HEK293 (cell line): ENCODE results near the gene TRDMT1.

ENCODE experiments used
- CTCF ChIA-PET: fragments of 350-600 bp; formaldehyde crosslinking; extraction: SDS; loops from one replicate; lab custom pipeline; 2021; ENCODE audit warnings: antibody characterized with exemption; lab: Yijun Ruan, JAX
- POLR2A ChIA-PET: fragments of 300-600 bp; formaldehyde crosslinking; extraction: SDS; loops from one replicate; lab custom pipeline; 2020; ENCODE audit warnings: antibody characterized with exemption, inconsistent platforms; lab: Yijun Ruan, JAX
- H3K27ac ChIP-seq: fragments of 200-500 bp; sonication (Bioruptor generic); 2 replicates; pipeline ENCODE4 v1.5.1; 2014; ENCODE audit warnings: low read depth, low read length, control low read depth, inconsistent platforms; ENCODE audit errors: extremely low read depth
- H3K36me3 ChIP-seq, 2 experiments: fragments of 200-500 bp in 1 of 2; sonication (Bioruptor generic) in 1 of 2; 1 replicate in 1 of 2; 2 replicates in 1 of 2; pipeline ENCODE4 v1.5.1; 2014 to 2017; ENCODE audit warnings: inconsistent platforms in 2 of 2, low read length in 2 of 2; ENCODE audit not compliant: control insufficient read depth in 2 of 2, insufficient read depth in 1 of 2
- H3K4me1 ChIP-seq: fragments of 200-500 bp; sonication (Bioruptor generic); 2 replicates; pipeline ENCODE4 v1.5.1; 2014; ENCODE audit warnings: mild to moderate bottlenecking, low read length, inconsistent platforms; ENCODE audit not compliant: control insufficient read depth, insufficient read depth
- H3K4me3 ChIP-seq: 2 replicates; pipeline ENCODE4 v1.5.1; 2011; ENCODE audit warnings: low read depth, mild to moderate bottlenecking, control low read depth, low read length, moderate library complexity
- H3K9me3 ChIP-seq: fragments of 200-500 bp; sonication (Bioruptor generic); 2 replicates; pipeline ENCODE4 v1.5.1; 2014; ENCODE audit warnings: low read depth, low read length, inconsistent platforms; ENCODE audit not compliant: control insufficient read depth, insufficient read depth
- YY1 ChIP-seq: fragments of 450-650 bp; formaldehyde crosslinking; IDR thresholded peaks from 2 replicates; pipeline ENCODE4 v1.5.1; 2018; ENCODE audit warnings: missing biosample characterization, missing genetic modification characterization
- YY2 ChIP-seq: fragments of 450-650 bp; formaldehyde crosslinking; IDR thresholded peaks from 2 replicates; pipeline ENCODE4 v1.5.1; 2016; ENCODE audit warnings: missing biosample characterization, missing genetic modification characterization
- ZBTB7A ChIP-seq: fragments of 450-650 bp; formaldehyde crosslinking; IDR thresholded peaks from 2 replicates; pipeline ENCODE4 v1.5.1; 2016; ENCODE audit warnings: low read depth, missing biosample characterization, missing genetic modification characterization
- ZEB2 ChIP-seq: fragments of 450-650 bp; formaldehyde crosslinking; IDR thresholded peaks from 2 replicates; pipeline ENCODE4 v1.5.1; 2016; ENCODE audit warnings: missing biosample characterization, missing genetic modification characterization
- ZNF211 ChIP-seq: fragments of 450-650 bp; formaldehyde crosslinking; IDR thresholded peaks from 2 replicates; pipeline ENCODE4 v1.5.1; 2016; ENCODE audit warnings: low read depth, missing biosample characterization, missing genetic modification characterization
- ZNF274 ChIP-seq, 2 experiments: fragments of 200-500 bp in 1 of 2; fragments of 450-650 bp in 1 of 2; sonication (Bioruptor generic) in 1 of 2; formaldehyde crosslinking in 1 of 2; IDR thresholded peaks; 2 replicates each; pipeline versions ENCODE4 v1.5.1 to v1.6.1; 2014 to 2016; ENCODE audit warnings: borderline replicate concordance in 1 of 2, inconsistent platforms in 1 of 2, low read length in 1 of 2, missing biosample characterization in 1 of 2, missing genetic modification characterization in 1 of 2
- ZNF335 ChIP-seq: fragments of 450-650 bp; formaldehyde crosslinking; conservative IDR thresholded peaks from 2 replicates; pipeline ENCODE4 v1.5.1; 2016; ENCODE audit warnings: missing biosample characterization, missing genetic modification characterization
- ZNF341 ChIP-seq: fragments of 450-650 bp; formaldehyde crosslinking; IDR thresholded peaks from 2 replicates; pipeline ENCODE4; 2016; ENCODE audit warnings: low read depth, missing biosample characterization, missing genetic modification characterization
- ZNF350 ChIP-seq: fragments of 450-650 bp; formaldehyde crosslinking; IDR thresholded peaks from 2 replicates; pipeline ENCODE4 v1.5.0; 2017; ENCODE audit warnings: missing biosample characterization, mild to moderate bottlenecking, missing genetic modification characterization
- ZNF366 ChIP-seq: fragments of 450-650 bp; formaldehyde crosslinking; conservative IDR thresholded peaks from 2 replicates; pipeline ENCODE4 v1.5.1; 2016; ENCODE audit warnings: missing biosample characterization, missing genetic modification characterization
- ZNF398 ChIP-seq: fragments of 450-650 bp; formaldehyde crosslinking; IDR thresholded peaks from 2 replicates; pipeline ENCODE4 v1.5.1; 2017; ENCODE audit warnings: missing biosample characterization, missing genetic modification characterization
- ZNF423 ChIP-seq: fragments of 450-650 bp; formaldehyde crosslinking; IDR thresholded peaks from 2 replicates; pipeline ENCODE4 v1.5.1; 2016; ENCODE audit warnings: missing biosample characterization, missing genetic modification characterization
- ZNF623 ChIP-seq: fragments of 450-650 bp; formaldehyde crosslinking; IDR thresholded peaks from 2 replicates; pipeline ENCODE4 v1.5.1; 2016; ENCODE audit warnings: missing biosample characterization, missing genetic modification characterization
- ZNF843 ChIP-seq: fragments of 450-650 bp; formaldehyde crosslinking; IDR thresholded peaks from 2 replicates; pipeline ENCODE4 v1.5.1; 2016; ENCODE audit warnings: missing biosample characterization, missing genetic modification characterization
- ZSCAN18 ChIP-seq: fragments of 450-650 bp; formaldehyde crosslinking; IDR thresholded peaks from 2 replicates; pipeline ENCODE4 v1.5.1; 2016; ENCODE audit warnings: missing biosample characterization, missing genetic modification characterization
- TF ChIP-seq, protein P1 (sequence below): sonication (generic); formaldehyde crosslinking; IDR thresholded peaks from 2 replicates; pipeline ENCODE4 v1.8.1; 2022; ENCODE audit warnings: mild to moderate bottlenecking, moderate library complexity, missing genetic modification reagents

TRDMT1 gene

DNA sequence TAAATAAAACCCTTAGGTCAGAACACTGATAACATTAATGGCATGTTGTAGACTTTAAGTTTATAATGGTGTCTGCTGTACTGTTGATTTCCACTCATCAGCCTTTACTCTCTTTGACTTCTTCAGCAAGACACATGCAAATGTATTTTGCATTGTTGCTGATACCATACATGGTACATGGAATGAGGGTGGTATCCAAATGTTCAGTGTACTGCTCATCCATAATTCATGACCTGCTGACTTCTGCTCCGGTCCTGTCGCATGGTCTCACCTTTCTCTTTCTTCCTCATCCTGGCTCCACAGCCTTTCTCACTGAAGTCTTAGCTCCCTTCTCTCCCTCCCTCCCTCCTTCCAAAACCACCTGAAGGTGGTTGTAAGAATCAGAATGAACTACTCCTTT lies 67.2 kb downstream of the TRDMT1 start:
- TF ChIP-seq ZNF366, result 0 out of 2 replicates have a peak, but pooled peaks have one; percentile 22
- TF ChIP-seq ZNF398 (tag by site-specific recombination), result no peak
- no peak for TF ChIP-seq YY1
- no peak for TF ChIP-seq ZNF274 (IDR thresholded peaks at IDR 0.05; ENCODE audit: low read length)
- no peak for TF ChIP-seq ZNF274 (tag by site-specific recombination; IDR thresholded peaks at IDR 0.05; ENCODE audit: borderline replicate concordance)
- ChIA-PET CTCF (interaction anchor here (0.6 to 0.8 kb wide), 2 partner anchors 12 to 272 kb away, joined by 3 read pairs; no protein-coding TSS in a partner anchor), POLR2A (no interaction called here)
- H3K36me3 ChIP-seq, result no peaks in the 10 kb centered on the region
- H3K4me3 ChIP-seq, result no peak overlapping the region
- peaks cover 2% of the 10 kb centered on the region; the same call in 1 of the 2 replicates for H3K4me1 ChIP-seq
- no peaks in the 10 kb centered on the region for H3K9me3 ChIP-seq
- no peak overlapping the region for H3K27ac ChIP-seq

DNA sequence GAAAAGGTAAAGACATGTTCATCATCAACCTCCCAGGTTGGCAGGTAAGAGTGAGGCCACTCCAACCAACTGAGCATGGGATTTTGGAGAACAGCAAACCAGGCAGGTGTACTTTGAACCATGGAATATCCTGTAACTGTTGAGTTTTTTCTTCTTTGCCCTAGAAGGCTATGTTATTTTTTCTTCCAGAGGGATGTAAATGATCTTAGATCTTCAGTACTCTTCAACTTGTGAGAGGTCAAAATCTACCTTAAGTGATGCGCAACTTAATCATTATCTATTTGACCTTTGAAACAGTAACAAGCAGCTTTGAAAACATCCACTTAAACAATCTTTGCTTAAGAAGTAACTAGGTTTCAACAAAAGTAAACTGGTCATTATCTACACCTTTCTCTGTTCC lies 71.7 kb downstream of the TRDMT1 start, which contains the start of gene CUBN:
TSS of gene CUBN (minus strand) at position 71 of the 400 bp plus-strand sequence. CDS start at position 25, 46 bp downstream.
- TF ChIP-seq ZNF350, result no peak
- TF ChIP-seq ZEB2 (tag by site-specific recombination), result no peak
- TF ChIP-seq ZNF623 (tag by site-specific recombination), result no peak
- TF ChIP-seq ZBTB7A (tag by site-specific recombination), result no peak
- Histone ChIP-seq H3K9me3 (no peaks in the 10 kb centered on the region), H3K36me3 (no peaks in the 10 kb centered on the region), H3K27ac (no peak within 1 kb of the TSS), H3K4me1 (peaks cover 2% of the 10 kb centered on the region; the same call in 1 of the 2 replicates), H3K4me3 (no peak within 1 kb of the TSS)
- ChIA-PET POLR2A (no interaction called here), CTCF (no interaction called here)

DNA sequence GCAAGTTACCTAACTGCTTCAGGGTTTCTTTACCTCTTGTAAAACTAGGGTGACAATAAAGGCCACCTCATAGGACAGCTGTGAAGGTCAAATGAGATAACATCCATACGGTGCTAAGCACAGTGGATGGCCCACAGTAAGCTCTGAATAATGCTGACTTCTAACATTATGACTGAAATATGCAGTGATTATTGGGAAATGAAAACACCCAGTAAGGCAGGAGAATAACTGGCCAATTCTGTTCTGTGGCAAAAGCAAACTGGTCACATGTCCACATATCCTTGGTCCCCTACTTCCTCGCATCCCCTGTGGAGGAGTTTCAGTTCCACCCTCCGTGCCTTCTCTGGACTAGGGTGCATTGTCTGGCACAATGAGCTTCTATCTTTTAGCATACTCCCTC lies 73.2 kb downstream of the TRDMT1 start:
- H3K27ac ChIP-seq, result no peak overlapping the region
- TF ChIP-seq ZSCAN18, result no peak
- TF ChIP-seq ZNF211, result no peak
- no peak for TF ChIP-seq ZNF335
- no peak for TF ChIP-seq ZNF423 (tag by site-specific recombination)
- no peak for TF ChIP-seq ZNF341
- TF ChIP-seq YY2 (tag by site-specific recombination), result no peak
- TF ChIP-seq, protein P1, sequence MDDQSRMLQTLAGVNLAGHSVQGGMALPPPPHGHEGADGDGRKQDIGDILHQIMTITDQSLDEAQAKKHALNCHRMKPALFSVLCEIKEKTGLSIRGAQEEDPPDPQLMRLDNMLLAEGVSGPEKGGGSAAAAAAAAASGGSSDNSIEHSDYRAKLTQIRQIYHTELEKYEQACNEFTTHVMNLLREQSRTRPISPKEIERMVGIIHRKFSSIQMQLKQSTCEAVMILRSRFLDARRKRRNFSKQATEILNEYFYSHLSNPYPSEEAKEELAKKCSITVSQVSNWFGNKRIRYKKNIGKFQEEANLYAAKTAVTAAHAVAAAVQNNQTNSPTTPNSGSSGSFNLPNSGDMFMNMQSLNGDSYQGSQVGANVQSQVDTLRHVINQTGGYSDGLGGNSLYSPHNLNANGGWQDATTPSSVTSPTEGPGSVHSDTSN, result no peak
- TF ChIP-seq ZNF843 (tag by site-specific recombination), result no peak
- POLR2A ChIA-PET, result interaction anchor here (0.6 kb wide), 1 partner anchor 280 kb away, joined by 3 read pairs; no protein-coding TSS in a partner anchor

More for the DNA sequence above, 73.2 kb downstream of the TRDMT1 start:
- no peaks in the 10 kb centered on the region for H3K36me3 ChIP-seq
- no peaks in the 10 kb centered on the region for H3K9me3 ChIP-seq
- H3K4me3 ChIP-seq, result no peak overlapping the region
- CTCF ChIA-PET, result no interaction called here
- H3K4me1 ChIP-seq, result peaks cover 9% of the 10 kb centered on the region
